SK-N-SH (cell line): ENCODE data around the gene MAP3K1. TPM values are rescaled to one million over a fixed set of nuclear protein-coding genes. Genes with fewer than 3 reads are reported as not detected.

Source experiments
- CTCF ChIA-PET: fragments of 300-600, 350-600 bp; formaldehyde crosslinking; extraction: SDS; loops from one replicate; lab custom pipeline; 2021; lab: Yijun Ruan, JAX
- POLR2A ChIA-PET: fragments of 350-600 bp; sonication (Branson Sonifier 250); formaldehyde crosslinking; extraction: SDS; loops from one replicate; lab custom pipeline; 2020; ENCODE audit warnings: antibody characterized with exemption, inconsistent platforms; lab: Yijun Ruan, JAX
- DNase-seq: peaks from one replicate; pipeline ENCODE4 v3.0.0; 2012
- H2AFZ ChIP-seq: fragments of 200-600 bp; sonication (generic); 2 replicates; pipeline ENCODE4 v1.8.1; 2016; ENCODE audit warnings: antibody characterized with exemption, mild to moderate bottlenecking, low read depth
- H3F3A ChIP-seq: fragments of 200-600 bp; sonication (generic); replicated peaks from 2 replicates; pipeline ENCODE3; 2016; ENCODE audit warnings: antibody characterized with exemption, mild to moderate bottlenecking; ENCODE audit not compliant: insufficient read depth
- H3K27ac ChIP-seq, 2 experiments: fragments of 200-500 bp in 1 of 2; fragments of 200-600 bp in 1 of 2; sonication (Bioruptor generic) in 1 of 2; sonication (generic), shearing (Covaris generic) in 1 of 2; 2 replicates each; pipeline versions ENCODE4 v1.5.1 to v1.6.1; 2014 to 2016; ENCODE audit warnings: low read depth in 2 of 2, inconsistent platforms in 1 of 2, low read length in 1 of 2, mild to moderate bottlenecking in 1 of 2, mixed read lengths in 1 of 2
- H3K27me3 ChIP-seq: fragments of 200-600 bp; sonication (generic), shearing (Covaris generic); 2 replicates; pipeline ENCODE4 v1.6.1; 2016; ENCODE audit warnings: mixed run types; ENCODE audit not compliant: insufficient read depth
- H3K36me3 ChIP-seq, 2 experiments: fragments of 200-500 bp in 1 of 2; fragments of 200-600 bp in 1 of 2; sonication (Bioruptor generic) in 1 of 2; sonication (generic) in 1 of 2; replicated peaks in 1 of 2; 2 replicates each; pipeline versions ENCODE3 to v1.5.1; 2014 to 2016; ENCODE audit warnings: low read length in 1 of 2, mild to moderate bottlenecking in 1 of 2; ENCODE audit not compliant: insufficient read depth in 2 of 2, control insufficient read depth in 1 of 2
- H3K4me1 ChIP-seq, 2 experiments: fragments of 200-500 bp in 1 of 2; fragments of 200-600 bp in 1 of 2; sonication (Bioruptor generic) in 1 of 2; sonication (generic), shearing (Covaris generic) in 1 of 2; 2 replicates each; pipeline versions ENCODE4 v1.5.1 to v1.6.1; 2014 to 2016; ENCODE audit warnings: low read depth in 1 of 2, low read length in 1 of 2, mixed run types in 1 of 2; ENCODE audit not compliant: insufficient read depth in 2 of 2, control insufficient read depth in 1 of 2
- H3K4me2 ChIP-seq: fragments of 200-600 bp; sonication (generic), shearing (Covaris generic); 2 replicates; pipeline ENCODE4 v1.6.1; 2017; ENCODE audit warnings: mixed run types
- H3K4me3 ChIP-seq, 2 experiments: fragments of 200-500 bp in 1 of 2; fragments of 200-600 bp in 1 of 2; sonication (Bioruptor generic) in 1 of 2; sonication (generic), shearing (Covaris generic) in 1 of 2; 2 replicates each; pipeline versions ENCODE4 v1.5.1 to v1.8.1; 2014 to 2016; ENCODE audit warnings: low read depth in 2 of 2, inconsistent platforms in 1 of 2, low read length in 1 of 2, mild to moderate bottlenecking in 1 of 2, mixed read lengths in 1 of 2, moderate library complexity in 1 of 2
- H3K79me2 ChIP-seq: fragments of 200-600 bp; sonication (generic); 2 replicates; pipeline ENCODE4 v1.8.1; 2017; ENCODE audit warnings: mild to moderate bottlenecking; ENCODE audit not compliant: insufficient read depth
- H3K9ac ChIP-seq: fragments of 200-600 bp; sonication (generic); 2 replicates; pipeline ENCODE4 v1.6.1; 2017; ENCODE audit warnings: mixed run types
- H3K9me2 ChIP-seq: fragments of 200-600 bp; sonication (generic); 2 replicates; pipeline ENCODE4 v1.6.1; 2017; ENCODE audit warnings: mixed run types
- H3K9me3 ChIP-seq: fragments of 200-600 bp; sonication (generic); 2 replicates; pipeline ENCODE4 v1.6.1; 2017; ENCODE audit warnings: mixed run types, mild to moderate bottlenecking, moderate library complexity
- H4K20me1 ChIP-seq: fragments of 200-600 bp; sonication (generic); 2 replicates; pipeline ENCODE4 v1.6.1; 2017; ENCODE audit warnings: mild to moderate bottlenecking, mixed run types; ENCODE audit not compliant: insufficient read depth
- CTCF ChIP-seq: fragments of 200-600 bp; sonication (generic); IDR thresholded peaks from 2 replicates; pipeline ENCODE4 v1.6.1; 2017; ENCODE audit warnings: antibody characterized with exemption, mild to moderate bottlenecking, moderate library complexity
- ELF1 ChIP-seq: IDR thresholded peaks from 2 replicates; pipeline ENCODE4 v1.4.0; 2012
- EP300 ChIP-seq, 2 experiments: IDR thresholded peaks; 2 replicates each; pipeline versions ENCODE4 v1.4.0 to v1.6.1; 2012; ENCODE audit warnings: borderline replicate concordance in 1 of 2, low read depth in 1 of 2, low read length in 1 of 2
- EZH2phosphoT487 ChIP-seq: fragments of 200-600 bp; sonication (generic); IDR thresholded peaks from 2 replicates; pipeline ENCODE4 v1.6.1; 2017; ENCODE audit warnings: low read depth, mixed run types, mild to moderate bottlenecking, antibody characterized with exemption, moderate library complexity, borderline replicate concordance
- GABPA ChIP-seq: IDR thresholded peaks from 2 replicates; pipeline ENCODE4 v1.4.0; 2012; ENCODE audit warnings: low read depth, mild to moderate bottlenecking
- JUND ChIP-seq: IDR thresholded peaks from 2 replicates; pipeline ENCODE4 v1.4.0; 2012
- NFIC ChIP-seq: IDR thresholded peaks from 2 replicates; pipeline ENCODE4 v1.4.0; 2012; ENCODE audit warnings: borderline replicate concordance
- PBX3 ChIP-seq: IDR thresholded peaks from 2 replicates; pipeline ENCODE4; 2012
- RAD21 ChIP-seq: IDR thresholded peaks from 2 replicates; pipeline ENCODE4 v1.6.1; 2012; ENCODE audit warnings: mild to moderate bottlenecking, low read length
- RCOR1 ChIP-seq: fragments of 150-350 bp; IDR thresholded peaks from 2 replicates; pipeline ENCODE4 v1.6.1; 2017; ENCODE audit warnings: antibody characterized with exemption, low read length
- REST ChIP-seq: IDR thresholded peaks from 2 replicates; pipeline ENCODE4 v1.6.1; 2012; ENCODE audit warnings: mild to moderate bottlenecking, low read depth, low read length, moderate library complexity
- RXRA ChIP-seq: IDR thresholded peaks from 2 replicates; pipeline ENCODE4 v1.4.0; 2012; ENCODE audit warnings: low read depth, mild to moderate bottlenecking, borderline replicate concordance
- SIN3A ChIP-seq: IDR thresholded peaks from 2 replicates; pipeline ENCODE4 v1.6.1; 2012; ENCODE audit warnings: low read depth, mild to moderate bottlenecking, low read length, moderate library complexity, borderline replicate concordance
- SMC3 ChIP-seq: IDR thresholded peaks from 2 replicates; pipeline ENCODE4 v1.6.1; 2012; ENCODE audit warnings: low read depth, low read length, improper control_type of control experiment
- TCF12 ChIP-seq: IDR thresholded peaks from 2 replicates; pipeline ENCODE4 v1.4.0; 2012
- USF2 ChIP-seq: fragments of 150-350 bp; IDR thresholded peaks from 2 replicates; pipeline ENCODE4 v1.6.1; 2017; ENCODE audit warnings: antibody characterized with exemption, low read length, low read depth, borderline replicate concordance
- YY1 ChIP-seq: IDR thresholded peaks from 2 replicates; pipeline ENCODE4 v1.4.0; 2012; ENCODE audit warnings: low read depth, mild to moderate bottlenecking
- WGBS: methylation state at CpG from one replicate; pipeline ENCODE4 v1.1.6; 2017; ENCODE audit warnings: low lambda C conversion rate; 5-methylcytosine and 5-hydroxymethylcytosine counted together
- polyA plus RNA-seq, 3 experiments: library from polyadenylated mRNA; depleted of rRNA; stranded (reverse); fragments of >200 nt; gene quantifications; 2 replicates each; pipeline ENCODE4 v1.2.3, GENCODE V29; 2012

The MAP3K1 gene
- polyA plus RNA-seq, 1 of the 3 experiments (the other 2 are of a cell fraction), result 2.2 TPM

GRCh38 chr5:56818450-56819037 lies 3.2 kb downstream of the MAP3K1 start:
- ChIA-PET CTCF (interaction anchor here (0.7 to 4.8 kb wide), 13 partner anchors 9 to 881 kb away, joined by 3 to 28 read pairs (median 4); no protein-coding TSS in a partner anchor), POLR2A (no interaction called here)
- Histone ChIP-seq H3K4me2 (peak overlapping the region; percentile 80), H3K36me3 (peaks cover 0 to 11% of the 10 kb centered on the region in 2 experiments), H2AFZ (peak overlapping the region; percentile 48; the same call in 1 of the 2 replicates), H3K4me1 (peaks cover 6 to 24% of the 10 kb centered on the region in 2 experiments; a peak in 3 of 4 replicates), H3K4me3 (peak overlapping the region; percentile 60 to 93), H3F3A (peaks cover 16% of the 10 kb centered on the region), H3K79me2 (peaks cover 78% of the 10 kb centered on the region), H3K9me2 (no peaks in the 10 kb centered on the region), H3K27me3 (no peaks in the 10 kb centered on the region), H3K9me3 (no peaks in the 10 kb centered on the region), H3K9ac (peak overlapping the region; percentile 62; the same call in 1 of the 2 replicates), H4K20me1 (peaks cover 14% of the 10 kb centered on the region), H3K27ac (peak overlapping the region; percentile 77 to 96)
- 21% methylated on average over 3 of the region's 3 CpGs for WGBS
- TF ChIP-seq GABPA, result no peak
- TF ChIP-seq YY1, result 0 out of 2 replicates have a peak, but pooled peaks have one; percentile 3
- TF ChIP-seq CTCF, result peak; percentile 53
- TF ChIP-seq SMC3, result peak; percentile 15; the same call in 1 of the 2 replicates
- no peak for TF ChIP-seq EZH2phosphoT487
- TF ChIP-seq RAD21, result peak; percentile 55
- DNase-seq, result no peak

- Histone ChIP-seq H3K27ac (peak overlapping the region; percentile 77 to 96), H3K36me3 (peaks cover 0 to 11% of the 10 kb centered on the region in 2 experiments), H3K4me3 (peak overlapping the region; percentile 60 to 93), H3K4me1 (peaks cover 6 to 30% of the 10 kb centered on the region in 2 experiments; a peak in 3 of 4 replicates), H3K9me3 (no peaks in the 10 kb centered on the region), H3K9me2 (no peaks in the 10 kb centered on the region), H3K27me3 (no peaks in the 10 kb centered on the region), H3K9ac (peak overlapping the region; percentile 62; the same call in 1 of the 2 replicates), H3K4me2 (peak overlapping the region; percentile 80), H2AFZ (peak overlapping the region; percentile 48), H3F3A (peaks cover 16% of the 10 kb centered on the region), H4K20me1 (peaks cover 20% of the 10 kb centered on the region), H3K79me2 (peaks cover 86% of the 10 kb centered on the region)
- DNase-seq, result no peak
- ChIA-PET POLR2A (no interaction called here), CTCF (interaction anchor here (0.7 to 4.8 kb wide), 12 partner anchors 8 to 549 kb away, joined by 3 to 28 read pairs (median 4); no protein-coding TSS in a partner anchor)
- 37% methylated on average over 6 of the region's 6 CpGs for WGBS
- no peak for TF ChIP-seq RCOR1
- TF ChIP-seq JUND, result peak; percentile 29; the same call in 1 of the 2 replicates
- TF ChIP-seq ELF1, result 0 out of 2 replicates have a peak, but pooled peaks have one; percentile 48
- TF ChIP-seq RXRA, result no peak
- TF ChIP-seq REST, result no peak
- peak; percentile 77 for TF ChIP-seq NFIC
- TF ChIP-seq SIN3A, result no peak
- TF ChIP-seq TCF12, result peak; percentile 20; the same call in 1 of the 2 replicates
- no peak for TF ChIP-seq USF2
- no peak for TF ChIP-seq EZH2phosphoT487
- peak; percentile 37; the same call in 1 of the 2 replicates for TF ChIP-seq PBX3
- peak in 1 of 2 experiments; percentile 28; a peak in 1 of 4 replicates for TF ChIP-seq EP300 (IDR thresholded peaks at IDR 0.05; ENCODE audit: borderline replicate concordance in 1 of 2, low read depth in 1 of 2, low read length in 1 of 2)
Measured at GRCh38 chr5:56819060-56819881, 3.9 kb downstream of the MAP3K1 start.
